CD4-positive, alpha-beta memory T cell (primary cell): ENCODE data around the gene RPL3. TPM values are rescaled to one million over a fixed set of nuclear protein-coding genes. Genes with fewer than 3 reads are reported as not detected.

Experiments used
- CTCF ChIA-PET: fragments of 350-600 bp; sonication (Branson Sonifier 250); formaldehyde crosslinking; loops from one replicate; lab custom pipeline; 2021; ENCODE audit warnings: inconsistent platforms; ENCODE audit not compliant: partially characterized antibody; lab: Charles Lee
- POLR2A ChIA-PET: fragments of 350-600 bp; sonication (Branson Sonifier 250); formaldehyde crosslinking; loops from one replicate; lab custom pipeline; 2021; ENCODE audit not compliant: partially characterized antibody; lab: Charles Lee
- DNase-seq, 5 donors: peaks; one replicate each; pipeline versions ENCODE4 v3.0.0 to v3.0.0-alpha.2; 2020 to 2022; ENCODE audit warnings: mixed read lengths in 1 of 5
- H3K27ac ChIP-seq: one replicate; pipeline ENCODE4 v1.7.0; 2013; ENCODE audit warnings: low read depth, low read length
- H3K27me3 ChIP-seq: 2 replicates; pipeline ENCODE4 v1.7.0; 2013; ENCODE audit warnings: mild to moderate bottlenecking, low read length, moderate library complexity; ENCODE audit not compliant: insufficient read depth
- H3K36me3 ChIP-seq: 2 replicates; pipeline ENCODE4 v1.7.0; 2013; ENCODE audit warnings: mild to moderate bottlenecking, low read length, moderate library complexity; ENCODE audit not compliant: insufficient read depth
- H3K4me1 ChIP-seq: 2 replicates; pipeline ENCODE4 v1.7.0; 2013; ENCODE audit warnings: mild to moderate bottlenecking, low read length, moderate library complexity; ENCODE audit not compliant: insufficient read depth
- H3K4me3 ChIP-seq, 2 donors: one replicate each; pipeline ENCODE4 v1.7.0; 2013; ENCODE audit warnings: low read length in 2 of 2, mild to moderate bottlenecking in 1 of 2
- H3K9me3 ChIP-seq, 2 donors: one replicate each; pipeline ENCODE4 v1.7.0; 2013; ENCODE audit warnings: low read length in 2 of 2, control low read depth in 1 of 2; ENCODE audit not compliant: control insufficient read depth in 1 of 2
- H3K27ac Mint-ChIP-seq, 7 donors: one replicate each; pipeline ENCODE4 v1.8.0; 2020 to 2021; ENCODE audit warnings: mixed read lengths in 7 of 7, mild to moderate bottlenecking in 6 of 7, inconsistent platforms in 3 of 7, moderate library complexity in 3 of 7
- H3K27me3 Mint-ChIP-seq, 2 donors: one replicate each; pipeline ENCODE4 v1.8.0; 2020 to 2021; ENCODE audit warnings: mixed read lengths in 2 of 2
- H3K36me3 Mint-ChIP-seq, 2 donors: one replicate each; pipeline ENCODE4 v1.8.0; 2020 to 2021; ENCODE audit warnings: mixed read lengths in 2 of 2, inconsistent platforms in 1 of 2, mild to moderate bottlenecking in 1 of 2
- H3K4me1 Mint-ChIP-seq, 4 donors: one replicate each; pipeline ENCODE4 v1.8.0; 2020 to 2021; ENCODE audit warnings: mixed read lengths in 4 of 4, mild to moderate bottlenecking in 1 of 4
- H3K4me3 Mint-ChIP-seq, 8 donors: one replicate each; pipeline ENCODE4 v1.8.0; 2020 to 2021; ENCODE audit warnings: mixed read lengths in 8 of 8, mild to moderate bottlenecking in 7 of 8, moderate library complexity in 6 of 8, inconsistent platforms in 3 of 8
- H3K9me3 Mint-ChIP-seq, 8 donors: one replicate each; pipeline ENCODE4 v1.8.0; 2020 to 2021; ENCODE audit warnings: mixed read lengths in 8 of 8, mild to moderate bottlenecking in 5 of 8, inconsistent platforms in 3 of 8, moderate library complexity in 1 of 8
- intact Hi-C: fragments of 100-400 bp; cut with micrococcal nuclease; formaldehyde crosslinking; loops from one replicate; pipeline ENCODE4 v1.15.1; 2023
- polyA plus RNA-seq, 2 donors: library from polyadenylated mRNA; unstranded; fragments of 300-500 nt; fragmentation: Illumina TruSeq; gene quantifications; one replicate each; pipeline ENCODE4 v1.2.3, GENCODE V29; 2021
- total RNA-seq, 2 experiments: library from RNA; stranded (reverse); gene quantifications; one replicate each; pipeline ENCODE4 v1.2.3, GENCODE V29; 2021

RPL3 gene
- total and polyA plus RNA-seq, 4 experiments from 2014 or later: 3,292 to 4,075 (median 3,564) TPM

- Mint-ChIP-seq H3K4me3 (no peak overlapping the region), H3K36me3 (no peaks in the 10 kb centered on the region), H3K27ac (no peak overlapping the region), H3K9me3 (peaks cover 0 to 8% (median 3%) of the 10 kb centered on the region in 8 donors), H3K27me3 (peaks cover 3 to 8% of the 10 kb centered on the region in 2 donors), H3K4me1 (peaks cover 0 to 2% (median 0%) of the 10 kb centered on the region in 4 donors)
- intact Hi-C loops: no loop called here
- Histone ChIP-seq H3K36me3 (no peaks in the 10 kb centered on the region), H3K4me3 (no peak overlapping the region), H3K9me3 (no peaks in the 10 kb centered on the region), H3K27ac (no peak overlapping the region), H3K27me3 (no peaks in the 10 kb centered on the region), H3K4me1 (no peaks in the 10 kb centered on the region)
- POLR2A ChIA-PET: no interaction called here
- DNase-seq: no peak
- CTCF ChIA-PET: no interaction called here
These were observed 42.2 kb downstream of the RPL3 start for GRCh38 chr22:39277142-39277607.

GRCh38 chr22:39276440-39277141 is 42.8 kb downstream of the RPL3 start:
- peaks cover 0 to 8% (median 3%) of the 10 kb centered on the region in 8 donors for H3K9me3 Mint-ChIP-seq
- ChIA-PET CTCF (no interaction called here), POLR2A (no interaction called here)
- no peaks in the 10 kb centered on the region for H3K27me3 ChIP-seq
- peaks cover 3 to 8% of the 10 kb centered on the region in 2 donors for H3K27me3 Mint-ChIP-seq
- intact Hi-C loops: no loop called here
- H3K36me3 Mint-ChIP-seq: no peaks in the 10 kb centered on the region
- H3K27ac Mint-ChIP-seq: no peak overlapping the region
- H3K4me1 ChIP-seq: no peaks in the 10 kb centered on the region
- H3K27ac ChIP-seq: no peak overlapping the region
- no peaks in the 10 kb centered on the region for H3K9me3 ChIP-seq
- no peak overlapping the region for H3K4me3 ChIP-seq
- H3K4me3 Mint-ChIP-seq: no peak overlapping the region
- H3K36me3 ChIP-seq: no peaks in the 10 kb centered on the region
- peaks cover 0 to 2% (median 0%) of the 10 kb centered on the region in 4 donors for H3K4me1 Mint-ChIP-seq
- DNase-seq: no peak

GRCh38 chr22:39275814-39276439 is 43.5 kb downstream of the RPL3 start:
- H3K9me3 Mint-ChIP-seq: peaks cover 0 to 8% (median 3%) of the 10 kb centered on the region in 8 donors
- no peak for DNase-seq
- Histone ChIP-seq H3K27me3 (no peaks in the 10 kb centered on the region), H3K36me3 (no peaks in the 10 kb centered on the region), H3K4me3 (no peak overlapping the region), H3K27ac (no peak overlapping the region), H3K9me3 (no peaks in the 10 kb centered on the region), H3K4me1 (no peaks in the 10 kb centered on the region)
- H3K36me3 Mint-ChIP-seq: no peaks in the 10 kb centered on the region
- POLR2A ChIA-PET: no interaction called here
- H3K4me1 Mint-ChIP-seq: no peaks in the 10 kb centered on the region
- no peak overlapping the region for H3K4me3 Mint-ChIP-seq
- peaks cover 3 to 8% of the 10 kb centered on the region in 2 donors for H3K27me3 Mint-ChIP-seq
- CTCF ChIA-PET: no interaction called here
- no peak overlapping the region for H3K27ac Mint-ChIP-seq
- intact Hi-C loops: no loop called here

- H3K4me1 Mint-ChIP-seq: no peaks in the 10 kb centered on the region
- Histone ChIP-seq H3K27ac (no peak overlapping the region), H3K36me3 (no peaks in the 10 kb centered on the region), H3K4me3 (no peak overlapping the region), H3K27me3 (no peaks in the 10 kb centered on the region), H3K9me3 (no peaks in the 10 kb centered on the region), H3K4me1 (no peaks in the 10 kb centered on the region)
- no peak for DNase-seq
- ChIA-PET CTCF (no interaction called here), POLR2A (no interaction called here)
- intact Hi-C loops: no loop called here
- H3K27ac Mint-ChIP-seq: no peak overlapping the region
- H3K4me3 Mint-ChIP-seq: no peak overlapping the region
- H3K36me3 Mint-ChIP-seq: no peaks in the 10 kb centered on the region
- peaks cover 3 to 5% of the 10 kb centered on the region in 2 donors for H3K27me3 Mint-ChIP-seq
- peaks cover 0 to 8% (median 3%) of the 10 kb centered on the region in 8 donors for H3K9me3 Mint-ChIP-seq
These were observed 45.2 kb downstream of the RPL3 start for GRCh38 chr22:39273950-39274887.

DNA sequence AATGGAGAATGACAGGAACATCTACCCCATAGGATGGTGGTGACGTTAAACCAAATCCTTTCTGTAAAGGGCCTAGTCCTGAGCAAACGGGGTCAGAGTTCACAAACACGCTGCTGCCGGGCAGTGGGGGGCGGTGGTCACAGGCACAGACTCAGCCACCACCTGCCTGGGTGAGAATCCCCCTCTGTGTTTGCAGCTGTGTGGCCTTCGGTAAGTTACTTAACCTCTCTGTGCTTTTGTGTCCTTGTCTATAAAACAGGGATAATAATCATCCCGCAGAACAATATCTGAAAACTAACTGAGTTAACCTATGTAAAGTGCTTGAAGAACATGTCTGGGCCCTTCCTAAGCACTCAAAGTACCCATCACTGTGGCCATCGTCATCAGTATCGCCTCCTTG is 48.6 kb downstream of the RPL3 start:
- CTCF ChIA-PET: no interaction called here
- POLR2A ChIA-PET: no interaction called here
- Mint-ChIP-seq H3K4me1 (peaks cover 0 to 5% (median 0%) of the 10 kb centered on the region in 4 donors), H3K9me3 (peaks cover 0 to 4% (median 0%) of the 10 kb centered on the region in 8 donors), H3K27ac (no peak overlapping the region), H3K27me3 (no peaks in the 10 kb centered on the region), H3K4me3 (no peak overlapping the region), H3K36me3 (no peaks in the 10 kb centered on the region)
- Histone ChIP-seq H3K27me3 (no peaks in the 10 kb centered on the region), H3K4me1 (no peaks in the 10 kb centered on the region), H3K4me3 (no peak overlapping the region), H3K36me3 (no peaks in the 10 kb centered on the region), H3K9me3 (no peaks in the 10 kb centered on the region), H3K27ac (no peak overlapping the region)
- intact Hi-C loops: no loop called here
- DNase-seq: no peak

DNA sequence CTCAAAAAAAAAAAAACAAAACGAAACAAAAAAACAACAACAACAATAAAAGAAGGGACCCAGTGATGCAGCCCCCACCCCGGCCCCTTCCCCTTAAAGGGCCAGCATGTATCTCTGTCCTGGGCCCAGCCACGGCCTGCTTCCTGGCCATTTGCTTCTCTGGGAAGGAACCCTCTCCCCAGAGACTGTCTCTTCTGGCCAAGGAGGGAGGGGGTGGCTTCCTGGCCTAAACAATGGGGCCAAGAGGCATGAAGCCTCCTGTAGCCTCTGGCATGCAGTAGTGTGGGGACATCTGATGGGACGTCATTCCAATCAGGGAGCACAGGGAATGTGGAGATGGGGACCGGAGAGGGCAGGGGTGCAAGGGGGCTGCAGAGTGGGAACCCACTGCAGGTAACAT is 49.1 kb downstream of the RPL3 start:
- intact Hi-C loops: no loop called here
- CTCF ChIA-PET: no interaction called here
- POLR2A ChIA-PET: no interaction called here

More for the DNA sequence above, 49.1 kb downstream of the RPL3 start:
- H3K4me1 Mint-ChIP-seq: peaks cover 0 to 5% (median 0%) of the 10 kb centered on the region in 4 donors
- H3K9me3 Mint-ChIP-seq: peaks cover 0 to 2% (median 0%) of the 10 kb centered on the region in 8 donors
- Histone ChIP-seq H3K27ac (no peak overlapping the region), H3K27me3 (no peaks in the 10 kb centered on the region), H3K9me3 (no peaks in the 10 kb centered on the region), H3K36me3 (no peaks in the 10 kb centered on the region), H3K4me1 (no peaks in the 10 kb centered on the region), H3K4me3 (no peak overlapping the region)
- H3K4me3 Mint-ChIP-seq: no peak overlapping the region
- no peaks in the 10 kb centered on the region for H3K27me3 Mint-ChIP-seq
- H3K27ac Mint-ChIP-seq: no peak overlapping the region
- no peaks in the 10 kb centered on the region for H3K36me3 Mint-ChIP-seq
- DNase-seq: no peak
